Ecto neural progenitor cell (in vitro differentiated cells): ENCODE measurements around the gene SRSF3.
"Not testable (repeated sequence)": the region's sequence is repeated elsewhere in the genome, so short reads cannot be mapped to it uniquely, and the experiment has no call there.

Experiments
- DNase-seq: peaks from one replicate; pipeline ENCODE4 v3.0.0-alpha.2; 2018; ENCODE audit warnings: low spot score

SRSF3 gene

GRCh38 chr6:36649701-36650484, 55.7 kb downstream of the SRSF3 start:
- no peak for DNase-seq

DNA sequence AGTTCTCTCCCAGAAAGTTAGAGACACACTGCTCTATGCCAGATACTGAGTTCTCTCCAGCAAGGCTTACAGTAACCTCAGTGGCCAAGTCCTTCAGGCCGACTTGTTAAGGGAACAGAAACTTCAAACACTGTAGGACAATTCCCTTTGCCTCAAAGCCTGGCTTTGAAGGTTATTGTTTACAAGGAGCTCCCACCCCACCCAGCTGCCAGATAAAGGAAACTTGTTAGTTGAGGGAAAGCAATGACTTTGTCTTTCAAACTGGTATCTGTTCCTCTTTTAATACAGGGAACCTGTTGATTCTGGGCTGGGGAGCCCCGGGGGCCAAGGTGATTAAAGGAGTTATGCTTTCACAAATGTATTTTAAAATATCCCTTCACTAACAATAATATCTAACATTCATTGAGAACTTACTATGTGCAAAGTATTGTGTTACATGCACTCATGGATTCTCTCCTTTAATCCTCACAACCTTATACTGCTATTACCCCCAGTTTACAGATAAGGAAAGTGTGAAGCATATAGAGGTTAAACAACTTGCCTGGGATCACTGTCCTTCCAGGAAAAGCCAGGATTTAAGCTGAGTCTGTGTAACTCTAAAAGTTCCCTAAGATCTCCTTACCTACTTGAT, 56.8 kb downstream of the SRSF3 start:
- no peak for DNase-seq

GRCh38 chr6:36651659-36652379, 57.7 kb downstream of the SRSF3 start:
- no peak for DNase-seq

GRCh38 chr6:36654469-36654868, 60.3 kb downstream of the SRSF3 start:
- DNase-seq = not testable (repeated sequence)
